ENCODE results near the gene CAMK1G.

The CAMK1G gene

DNA sequence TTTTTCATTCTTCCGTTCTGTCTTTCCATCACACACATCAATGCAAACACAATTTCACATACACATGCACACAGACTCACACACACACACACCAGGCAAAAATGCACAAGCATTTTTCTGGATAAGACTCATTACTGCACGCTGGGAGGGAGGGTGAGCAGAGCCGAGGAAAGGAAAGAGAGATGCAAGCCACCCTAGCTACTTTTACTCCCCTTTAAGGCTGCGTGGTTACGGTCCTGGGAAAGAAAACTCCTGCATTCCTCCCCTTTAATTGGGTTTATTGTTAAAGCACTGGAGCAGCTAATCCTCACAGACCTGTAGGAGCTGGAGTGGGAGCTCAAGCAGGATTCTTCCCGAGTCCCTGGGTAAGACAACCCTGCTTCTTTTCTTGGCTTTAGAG lies at the start of gene CAMK1G:
Gene CAMK1G, plus strand, starts transcription at position 307 of the 400 bp plus-strand sequence. CDS start 11,270 bp downstream, outside the sequence.
- no peak for DNase-seq

- no peak for DNase-seq
Observed at GRCh38 chr1:209534496-209535250, 48.8 kb upstream of the CAMK1G start.

DNA sequence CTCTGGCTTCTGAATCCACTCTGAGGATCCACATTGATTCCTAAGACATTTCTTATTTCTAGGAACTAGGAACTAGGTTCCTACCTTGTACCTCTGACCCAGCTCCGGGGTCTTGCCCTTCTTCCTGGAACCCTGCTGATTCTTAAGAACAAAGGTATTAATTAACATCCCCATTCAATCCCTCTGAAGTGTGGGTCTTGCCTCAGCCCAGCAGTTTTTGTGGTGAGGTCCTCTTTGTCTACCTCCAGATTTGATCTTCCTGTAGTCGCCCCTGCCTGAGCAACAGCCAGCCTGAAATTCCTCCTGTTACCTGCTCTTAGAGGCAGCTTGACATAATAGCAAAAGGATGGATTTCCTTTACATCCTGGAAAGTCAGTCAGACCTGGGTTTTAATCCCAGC lies 46.7 kb upstream of the CAMK1G start:
- no peak for DNase-seq

DNA sequence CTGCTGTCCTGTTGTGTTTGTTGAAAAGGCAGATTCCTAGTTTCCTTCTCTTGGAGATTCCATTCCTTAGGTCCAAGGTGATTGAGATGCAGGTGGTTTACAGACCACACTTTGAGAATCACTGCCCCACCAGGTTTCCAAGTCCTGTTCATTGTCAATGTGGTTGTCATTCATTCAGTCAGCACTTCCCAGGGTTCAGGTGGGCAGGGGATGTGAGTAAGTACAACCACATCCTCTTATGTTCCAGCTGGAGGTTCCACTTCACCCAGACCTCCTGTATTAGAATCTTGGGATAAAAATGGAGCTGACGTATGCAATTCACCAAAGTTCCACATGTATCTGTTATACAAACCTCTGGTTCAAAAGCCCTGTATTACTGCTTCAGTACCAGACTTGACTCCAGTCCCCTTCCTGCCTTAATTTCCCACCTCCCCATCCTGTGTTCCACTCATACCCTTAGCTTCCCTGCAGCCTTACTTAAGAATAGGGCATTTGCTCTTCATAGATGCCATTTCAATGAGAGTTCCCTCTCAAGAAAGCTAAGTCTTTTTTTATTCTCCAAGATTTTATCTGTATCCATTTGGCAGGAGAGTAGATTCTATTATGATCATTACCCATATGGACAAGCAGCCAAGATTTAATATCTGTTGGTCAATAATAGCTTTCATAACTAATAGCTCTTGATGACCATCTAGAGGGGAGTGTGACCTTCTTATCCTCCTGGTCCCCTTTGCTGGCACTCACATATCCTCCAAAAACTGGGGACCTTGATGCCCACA lies 46.0 kb upstream of the CAMK1G start:
- DNase-seq = no peak

DNA sequence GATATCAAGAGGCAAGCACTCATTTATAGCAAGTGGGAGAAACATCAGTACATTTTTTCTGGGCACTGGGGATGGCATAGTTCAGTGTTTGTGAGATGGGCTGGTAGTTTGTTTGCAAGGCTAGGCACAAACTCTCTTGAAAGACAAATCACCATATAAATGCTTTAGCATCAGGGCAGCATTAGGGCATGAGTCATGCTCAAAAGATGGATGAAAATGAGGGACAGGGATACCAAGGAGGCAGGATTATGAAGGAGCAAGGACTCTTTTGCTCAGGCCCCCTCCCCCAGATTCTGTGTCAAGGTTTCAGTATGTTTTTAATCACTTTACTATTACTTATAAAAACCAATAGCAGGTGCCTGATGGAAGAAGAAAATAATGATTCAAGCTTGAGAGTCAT lies 43.9 kb upstream of the CAMK1G start:
- DNase-seq = no peak

- no peak for DNase-seq
Observed at GRCh38 chr1:209542585-209542984, 40.9 kb upstream of the CAMK1G start.

DNA sequence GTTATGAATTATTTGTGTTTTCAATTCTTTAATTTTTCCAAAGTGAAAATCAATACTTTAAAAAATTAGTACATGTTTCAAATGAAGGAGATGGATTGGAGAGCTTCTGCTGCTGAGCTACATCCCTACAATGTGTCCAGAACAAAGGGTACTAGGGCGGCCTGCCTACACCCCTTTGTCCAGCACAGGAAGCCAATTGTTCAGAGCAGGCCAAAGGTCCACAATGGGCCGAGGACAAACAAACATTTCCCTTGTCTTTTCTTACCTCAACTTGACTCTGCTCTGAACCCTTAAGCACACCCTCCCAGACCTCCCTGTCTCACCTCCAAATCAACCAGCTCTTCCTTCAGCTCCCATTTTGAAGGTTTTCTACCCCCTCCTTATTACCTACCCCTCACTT lies 39.4 kb upstream of the CAMK1G start:
- no peak for DNase-seq

DNA sequence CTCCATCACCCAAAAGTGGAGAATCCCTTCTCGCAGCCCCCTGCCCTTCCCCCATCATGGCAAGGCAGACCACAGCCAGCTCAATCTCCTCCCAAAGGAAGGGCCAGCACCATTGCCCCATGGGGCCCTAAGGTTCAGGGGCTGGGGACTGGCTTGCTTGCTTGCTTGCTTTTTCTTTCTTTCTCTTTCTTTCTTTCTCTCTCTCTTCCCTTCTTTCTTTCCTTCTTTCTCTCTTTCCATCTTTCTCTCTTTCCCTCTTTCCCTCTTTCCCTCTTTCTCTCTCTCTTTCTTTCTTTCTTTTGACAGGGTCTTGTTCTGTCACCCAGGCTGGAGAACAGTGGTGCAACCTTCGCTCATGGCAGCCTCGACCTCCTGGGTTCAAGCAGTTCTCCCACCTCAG lies 38.1 kb upstream of the CAMK1G start:
- DNase-seq = no peak

- DNase-seq = no peak
Observed at GRCh38 chr1:209546390-209547085, 37.0 kb upstream of the CAMK1G start.

- DNase-seq = no peak
Observed at GRCh38 chr1:209547626-209548025, 35.9 kb upstream of the CAMK1G start.

DNA sequence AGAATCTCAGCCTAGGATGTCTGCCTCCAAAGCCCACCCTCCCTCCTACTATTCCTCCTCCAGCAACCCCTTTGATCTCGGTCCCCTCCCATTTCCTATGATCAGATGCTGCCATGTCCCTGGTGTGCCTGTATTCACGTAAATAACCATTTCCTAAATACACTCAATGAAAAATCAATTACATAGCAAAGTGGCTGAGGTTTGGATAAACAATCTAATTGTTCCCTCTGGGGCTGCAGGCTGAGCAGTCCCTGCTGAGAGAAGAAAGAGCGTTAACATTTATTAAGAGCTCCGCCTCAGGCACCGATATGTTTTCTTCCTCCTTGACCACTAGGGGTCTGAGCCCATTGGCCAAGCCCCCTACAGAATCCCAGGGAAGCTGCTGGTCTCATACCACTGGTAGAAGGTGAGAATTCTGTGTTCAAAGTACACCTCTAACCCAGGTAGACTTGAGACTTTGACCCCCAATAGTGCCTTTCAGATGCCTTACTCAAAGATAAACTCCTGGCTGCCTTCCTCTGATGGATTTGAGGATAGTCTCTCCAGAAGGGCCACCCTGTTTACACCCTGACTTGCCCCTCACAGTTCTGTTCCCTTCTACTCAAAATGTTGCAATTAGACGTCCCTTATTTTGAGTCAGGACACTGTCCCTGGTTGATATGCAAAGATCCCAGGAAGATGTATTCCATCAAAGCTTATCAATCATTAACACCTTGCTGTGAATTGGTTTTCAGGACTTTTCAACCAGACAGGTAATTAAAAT lies 33.9 kb upstream of the CAMK1G start:
- DNase-seq = no peak

DNA sequence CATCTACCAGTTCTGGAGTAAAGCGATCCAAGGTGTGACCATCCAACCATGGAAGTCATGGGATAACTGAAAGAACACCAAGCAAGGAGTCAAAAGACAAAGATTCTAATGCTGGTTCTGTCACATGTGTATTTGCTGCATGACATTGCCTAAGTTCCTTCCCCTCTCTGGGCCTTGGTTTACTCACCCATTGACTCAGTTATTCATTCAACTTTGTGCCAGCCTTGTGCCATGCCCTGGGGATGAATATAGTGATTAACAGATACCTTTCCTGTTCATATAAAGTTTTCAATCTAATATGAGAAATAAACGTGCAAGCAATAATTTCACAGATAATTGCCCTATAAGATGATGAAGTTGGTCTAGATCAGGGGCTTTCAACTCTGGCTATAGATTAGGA lies 33.0 kb upstream of the CAMK1G start:
- no peak for DNase-seq

- DNase-seq = no peak
Observed at GRCh38 chr1:209552406-209553264, 30.9 kb upstream of the CAMK1G start.

DNA sequence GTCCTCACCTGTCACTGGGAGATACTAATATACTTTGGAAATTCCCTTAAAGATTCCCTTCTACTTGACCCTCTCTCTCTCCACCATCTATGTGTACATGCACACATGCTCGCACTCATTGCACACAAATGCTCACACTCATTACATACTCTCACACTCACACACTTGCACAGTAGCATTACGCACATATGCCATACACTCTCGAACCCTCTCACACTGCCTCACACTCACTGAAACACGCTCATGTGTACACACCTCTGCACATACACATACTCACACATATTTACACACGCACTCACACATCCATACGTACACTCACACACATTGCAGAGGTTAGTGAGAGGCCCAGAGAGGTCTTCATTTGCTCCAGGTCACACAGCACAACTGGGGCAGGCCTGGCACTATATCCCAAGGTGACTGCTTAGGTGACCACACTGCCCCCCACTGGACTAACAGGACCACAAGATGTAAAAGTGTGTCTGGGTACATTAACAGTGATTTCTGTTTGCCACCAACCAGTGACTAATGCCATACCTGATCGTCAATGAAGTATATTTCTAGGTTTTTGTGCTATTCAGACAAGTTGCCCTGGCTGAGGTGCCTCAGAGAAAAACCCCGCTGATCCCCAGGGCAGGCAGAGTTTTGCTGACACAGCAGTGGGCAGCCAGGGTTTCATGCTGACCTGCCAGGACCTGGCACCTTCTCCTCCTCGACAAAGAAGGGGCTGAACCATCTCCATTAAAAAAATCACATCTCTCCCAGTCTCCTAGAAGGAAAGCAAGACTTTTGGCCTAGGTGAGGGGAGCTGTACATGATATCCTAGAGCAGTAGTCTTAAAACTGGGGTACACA lies 28.5 kb upstream of the CAMK1G start:
- no peak for DNase-seq

GRCh38 chr1:209556162-209556690 lies 27.3 kb upstream of the CAMK1G start:
- DNase-seq = no peak

DNA sequence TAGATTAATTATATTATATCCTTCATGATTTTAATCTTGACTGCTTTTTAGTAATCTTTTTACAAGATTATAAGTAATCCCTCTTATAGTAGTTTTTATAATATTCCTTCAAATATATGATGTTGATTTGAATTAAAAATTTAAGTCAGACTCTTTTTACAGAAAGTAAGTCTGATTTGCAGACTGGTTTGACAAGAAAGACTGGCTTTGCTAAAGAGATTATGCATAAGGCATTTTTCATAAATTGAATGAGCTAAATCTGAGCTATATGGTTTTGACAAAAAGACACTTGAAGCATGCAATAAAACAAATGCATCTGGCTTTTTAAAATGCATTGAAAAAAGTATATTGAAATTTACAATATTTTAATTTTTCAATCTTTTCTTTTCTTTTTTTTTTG lies 26.3 kb upstream of the CAMK1G start:
- no peak for DNase-seq

DNA sequence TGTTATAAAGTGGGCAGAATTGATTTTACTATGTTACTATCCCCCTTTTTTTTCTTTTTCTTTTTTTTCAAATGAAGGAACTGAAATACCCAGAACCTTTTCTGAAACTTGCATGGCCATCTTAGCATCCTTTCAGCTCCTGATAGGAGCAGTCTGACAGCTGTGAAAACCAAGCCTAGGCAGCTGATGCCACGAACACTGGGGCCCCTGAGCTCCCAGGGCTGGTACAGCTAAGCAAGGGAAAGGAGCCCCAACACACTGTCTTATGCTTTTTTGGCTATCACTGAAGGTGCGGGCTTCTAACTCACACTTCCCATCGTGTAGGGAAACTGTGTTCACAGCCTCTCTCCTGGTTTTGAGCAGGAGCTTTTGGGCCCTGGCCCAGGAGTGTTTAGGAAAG lies 23.0 kb upstream of the CAMK1G start:
- no peak for DNase-seq

DNA sequence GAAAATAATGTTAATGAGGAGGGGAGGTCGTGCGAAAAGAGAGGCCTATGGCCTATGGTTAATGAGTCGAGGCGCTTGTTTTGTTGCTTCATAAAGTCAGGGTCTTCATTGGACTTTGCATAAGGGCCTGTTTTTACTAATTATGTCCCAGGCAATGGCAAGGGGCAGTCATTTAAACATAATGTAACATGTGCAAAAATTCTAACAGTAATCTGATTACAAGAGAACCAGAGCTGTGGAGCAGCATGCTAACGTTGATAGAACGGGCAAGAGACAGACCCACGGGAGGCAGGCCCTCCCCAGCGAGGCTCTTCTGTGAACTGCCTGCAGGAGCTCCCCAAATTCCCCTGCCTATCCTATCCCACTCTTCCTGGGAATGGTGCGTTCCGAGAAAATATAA lies 22.6 kb upstream of the CAMK1G start:
- no peak for DNase-seq

DNA sequence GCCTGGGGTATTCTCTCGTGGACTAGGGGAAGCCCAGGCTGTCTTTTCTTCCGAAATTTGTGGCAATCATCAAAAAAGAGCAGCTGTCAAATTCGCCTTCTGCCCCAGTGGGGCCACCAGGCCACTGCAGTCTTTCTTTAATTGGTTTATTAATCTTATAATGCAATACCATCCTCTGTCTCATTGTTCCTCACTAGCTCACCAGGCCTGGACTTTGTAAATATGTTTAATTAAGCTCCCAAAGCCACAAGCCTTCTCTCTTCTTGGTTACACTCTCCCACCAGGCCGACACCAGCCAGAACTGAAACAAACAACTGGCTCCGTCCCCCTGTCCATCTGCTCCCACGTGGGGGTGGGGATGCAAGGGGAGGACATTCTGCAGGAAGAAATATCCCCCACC lies 22.0 kb upstream of the CAMK1G start:
- no peak for DNase-seq

DNA sequence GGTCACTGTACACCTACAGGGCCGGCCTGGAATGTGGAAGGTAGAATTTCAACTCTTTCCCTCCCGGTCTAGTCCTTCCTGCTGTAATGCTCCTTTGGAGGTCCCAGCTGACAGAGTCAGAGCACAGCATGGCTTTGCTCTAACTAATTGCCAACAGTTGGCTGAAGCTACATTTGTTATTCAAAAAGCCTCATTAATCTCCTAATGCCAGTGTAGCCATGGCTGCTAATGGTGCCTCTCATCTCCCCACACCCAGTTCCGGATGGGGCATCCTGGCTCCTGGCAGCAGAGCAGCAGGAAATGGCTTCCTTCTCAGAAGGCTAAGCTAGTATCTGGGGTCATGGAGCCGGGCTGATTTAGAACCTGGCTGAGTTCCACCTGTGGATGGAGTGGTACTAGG lies 18.7 kb upstream of the CAMK1G start:
- DNase-seq = no peak
